NCI-H1092 treated with DMSO at 0.1 percent for 48 hours (cell line): ENCODE data around the gene LHFPL3.
"Not testable (repeated sequence)": the region's sequence is repeated elsewhere in the genome, so short reads cannot be mapped to it uniquely, and the experiment has no call there.

Experiments used
- DNase-seq: peaks from one replicate; lab custom pipeline; 2025; lab: John Stamatoyannopoulos, UW

Gene LHFPL3

DNA sequence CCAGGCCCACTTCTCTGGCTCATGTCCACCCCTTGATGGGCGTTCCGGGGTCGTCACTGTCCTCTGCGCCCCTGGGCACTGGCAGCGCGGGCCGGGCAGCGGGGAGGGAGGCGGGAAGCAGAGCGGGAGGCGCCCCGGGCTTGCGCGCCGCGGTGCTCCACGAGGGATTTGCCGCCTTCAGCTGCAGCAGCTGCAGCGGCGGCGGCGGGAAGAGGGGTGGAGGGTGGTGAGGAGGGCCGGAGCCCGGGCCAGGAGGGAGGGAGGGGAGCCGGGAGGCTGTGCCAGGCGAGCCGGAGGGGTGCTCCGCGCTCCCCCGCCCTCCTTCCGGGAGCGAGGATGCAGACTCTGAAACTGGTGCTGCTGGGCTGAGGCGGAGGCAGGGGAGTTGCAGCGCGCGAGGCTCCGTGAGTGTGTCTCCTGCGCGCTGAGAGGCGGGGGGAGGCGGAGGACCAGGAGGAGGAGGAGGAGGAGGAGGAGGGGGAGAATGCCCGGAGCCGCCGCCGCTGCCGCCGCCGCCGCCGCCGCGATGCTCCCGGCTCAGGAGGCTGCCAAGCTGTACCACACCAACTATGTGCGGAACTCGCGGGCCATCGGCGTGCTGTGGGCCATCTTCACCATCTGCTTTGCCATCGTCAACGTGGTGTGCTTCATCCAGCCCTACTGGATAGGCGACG lies at the start of gene LHFPL3:
Gene LHFPL3 (plus strand): TSS at position 308 of the 674 bp plus-strand sequence.
- DNase-seq: peak; percentile 81

DNA sequence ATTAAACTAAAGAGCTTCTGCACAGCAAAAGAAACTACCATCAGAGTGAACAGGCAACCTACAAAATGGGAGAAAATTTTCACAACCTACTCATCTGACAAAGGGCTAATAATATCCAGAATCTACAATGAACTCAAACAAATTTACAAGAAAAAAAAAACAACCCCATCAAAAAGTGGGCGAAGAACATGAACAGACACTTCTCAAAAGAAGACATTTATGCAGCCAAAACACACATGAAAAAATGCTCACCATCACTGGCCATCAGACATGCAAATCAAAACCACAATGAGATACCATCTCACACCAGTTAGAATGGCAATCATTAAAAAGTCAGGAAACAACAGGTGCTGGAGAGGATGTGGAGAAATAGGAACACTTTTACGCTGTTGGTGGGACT lies 46.7 kb upstream of the LHFPL3 start:
- not testable (repeated sequence) for DNase-seq

DNA sequence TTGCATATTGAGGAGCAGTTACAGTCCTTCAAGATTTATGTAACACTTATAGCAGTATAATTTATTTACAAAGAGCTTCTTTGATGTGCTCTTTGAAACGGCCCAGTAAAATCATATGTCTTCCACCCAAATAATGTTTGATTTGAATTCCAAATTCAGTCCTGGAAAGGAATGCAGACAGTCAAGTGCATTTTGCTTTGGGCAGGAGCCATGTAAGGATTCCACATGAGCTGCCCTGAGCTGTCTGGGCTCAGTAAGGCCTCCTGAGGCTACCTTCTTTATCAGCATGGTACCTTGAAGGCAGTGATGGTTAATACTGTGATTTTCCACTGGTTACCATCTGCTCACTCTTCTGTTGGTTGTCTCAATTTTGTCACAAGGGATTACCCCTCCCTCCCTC lies 41.6 kb upstream of the LHFPL3 start:
- DNase-seq: no peak

DNA sequence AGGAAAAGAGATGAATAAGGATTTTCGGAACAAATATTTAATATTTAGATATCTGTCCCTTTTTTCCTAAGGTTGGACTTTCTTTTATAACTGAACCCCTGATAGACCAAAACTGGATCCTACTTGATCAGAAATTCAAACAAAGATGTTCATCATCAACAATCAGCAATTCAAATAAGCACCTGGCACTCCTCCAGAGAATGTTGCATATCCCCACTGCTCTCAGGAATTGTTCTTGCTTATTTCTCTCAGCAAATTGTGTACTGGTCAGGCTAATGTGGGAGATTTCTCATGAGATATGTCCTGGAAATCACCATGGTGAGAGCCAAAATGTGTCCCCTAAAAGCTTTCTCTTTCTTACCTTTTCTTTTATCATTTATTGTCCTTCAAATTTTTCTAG lies 40.3 kb upstream of the LHFPL3 start:
- no peak for DNase-seq

DNA sequence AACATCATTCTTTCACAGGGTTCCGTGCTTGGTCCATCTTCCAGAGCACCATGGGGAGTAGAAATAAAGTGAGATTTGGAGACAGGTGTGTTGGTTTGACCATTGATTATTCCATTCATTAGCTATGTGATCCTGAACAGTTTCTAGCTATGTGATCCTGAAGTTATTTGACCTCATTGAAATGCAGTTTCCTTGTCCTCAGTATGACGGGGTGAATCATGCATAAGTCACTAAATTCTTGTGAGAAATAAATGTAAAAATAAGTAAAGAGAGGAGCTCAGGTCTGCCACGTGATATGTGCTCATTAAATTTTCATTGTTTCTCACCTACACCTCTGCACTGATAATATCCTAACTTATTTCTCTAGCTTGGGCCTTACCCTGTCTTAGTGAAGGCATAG lies 34.1 kb upstream of the LHFPL3 start:
- no peak for DNase-seq

DNA sequence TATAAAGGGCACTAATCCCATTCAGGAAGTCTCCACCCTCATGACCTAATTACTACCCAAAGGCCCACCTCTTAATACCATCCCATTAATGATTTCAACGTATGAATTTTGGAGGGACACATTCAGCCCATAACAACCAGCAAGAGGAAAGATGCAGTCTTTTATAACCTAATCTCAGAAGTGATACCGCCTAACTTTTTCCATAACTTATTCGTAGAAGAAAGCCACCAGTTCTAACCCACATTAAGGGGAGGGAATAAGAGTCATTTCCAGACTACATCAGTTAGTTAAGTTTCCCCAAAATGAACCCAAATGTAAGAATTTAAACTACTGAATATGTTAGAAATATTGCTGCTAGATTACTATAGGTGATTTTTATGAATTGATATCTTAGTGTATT lies 32.1 kb upstream of the LHFPL3 start:
- DNase-seq: no peak

DNA sequence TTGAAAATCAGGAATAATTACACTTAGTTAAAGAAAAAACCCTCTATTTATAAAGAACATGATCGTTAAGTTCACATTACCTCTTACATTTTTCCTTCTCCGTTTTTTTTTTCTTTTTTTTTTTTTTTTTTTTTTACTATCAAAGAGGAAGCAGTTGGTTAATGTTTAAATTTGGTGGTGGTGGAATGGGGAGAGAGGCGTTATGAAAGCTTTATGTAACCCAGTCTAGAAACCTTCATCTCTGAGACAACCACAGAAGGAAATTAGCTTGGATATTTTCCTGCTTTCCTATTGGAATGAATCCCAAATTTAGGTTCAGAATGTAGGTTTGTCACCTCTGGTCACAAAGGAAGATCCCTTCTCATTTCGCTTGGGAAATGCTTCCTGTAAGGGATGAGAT lies 31.5 kb upstream of the LHFPL3 start:
- no peak for DNase-seq

DNA sequence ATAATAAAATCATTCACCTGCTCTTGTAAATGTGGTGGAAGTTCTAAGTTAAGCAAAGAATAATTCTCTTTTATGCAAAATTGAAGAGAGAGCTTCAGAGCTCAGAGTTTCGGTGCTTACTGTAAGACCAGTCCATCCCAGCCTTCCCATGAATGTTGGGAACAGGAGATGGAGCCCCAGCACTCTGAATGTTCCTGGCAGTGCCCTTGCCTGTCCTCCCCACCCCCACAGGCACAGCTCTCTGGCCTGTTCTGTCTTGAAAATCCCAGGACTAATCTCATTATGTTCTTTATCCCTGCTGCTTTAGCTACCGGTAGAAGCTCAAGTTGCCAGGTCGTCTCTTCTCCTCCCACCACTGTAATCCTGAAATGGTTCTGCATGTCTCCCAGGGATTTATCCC lies 29.1 kb upstream of the LHFPL3 start:
- DNase-seq: no peak

DNA sequence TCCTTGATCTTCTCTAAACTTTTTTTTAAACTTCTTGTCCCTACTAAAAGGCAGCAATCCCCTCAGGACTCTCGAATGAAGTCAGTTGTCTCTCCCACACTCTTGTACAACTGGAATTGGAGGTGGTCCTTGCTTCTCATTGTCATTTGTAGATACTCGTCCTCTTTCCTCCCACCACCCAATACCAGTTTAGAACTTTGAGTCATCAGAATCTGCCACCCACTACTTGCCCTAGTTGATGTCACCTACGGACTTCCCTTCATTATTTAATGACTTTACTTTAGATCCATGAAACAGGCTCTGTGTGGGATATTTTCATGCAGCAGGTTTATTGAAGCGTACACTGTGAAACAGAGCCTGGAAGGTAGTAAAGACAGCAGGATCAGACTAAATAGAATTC lies 28.6 kb upstream of the LHFPL3 start:
- no peak for DNase-seq

DNA sequence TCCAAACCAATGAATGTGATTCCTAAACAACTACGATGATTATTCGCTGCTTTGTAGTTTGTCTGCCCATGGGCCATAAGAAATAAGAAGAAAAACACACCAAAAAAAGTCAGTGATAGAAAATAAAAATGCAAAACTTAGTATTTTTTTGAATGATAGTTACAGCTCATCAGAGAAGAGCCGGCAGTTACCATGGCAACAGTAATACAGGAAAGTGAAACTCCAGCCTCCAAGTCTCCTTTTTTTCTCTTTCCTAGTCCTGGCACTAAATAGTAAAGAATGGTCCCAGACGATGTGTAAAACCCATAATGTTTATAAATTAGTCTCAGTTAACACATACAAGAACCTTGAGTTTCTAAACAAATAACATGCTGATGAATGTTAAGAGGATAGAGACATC lies 21.6 kb upstream of the LHFPL3 start:
- no peak for DNase-seq

DNA sequence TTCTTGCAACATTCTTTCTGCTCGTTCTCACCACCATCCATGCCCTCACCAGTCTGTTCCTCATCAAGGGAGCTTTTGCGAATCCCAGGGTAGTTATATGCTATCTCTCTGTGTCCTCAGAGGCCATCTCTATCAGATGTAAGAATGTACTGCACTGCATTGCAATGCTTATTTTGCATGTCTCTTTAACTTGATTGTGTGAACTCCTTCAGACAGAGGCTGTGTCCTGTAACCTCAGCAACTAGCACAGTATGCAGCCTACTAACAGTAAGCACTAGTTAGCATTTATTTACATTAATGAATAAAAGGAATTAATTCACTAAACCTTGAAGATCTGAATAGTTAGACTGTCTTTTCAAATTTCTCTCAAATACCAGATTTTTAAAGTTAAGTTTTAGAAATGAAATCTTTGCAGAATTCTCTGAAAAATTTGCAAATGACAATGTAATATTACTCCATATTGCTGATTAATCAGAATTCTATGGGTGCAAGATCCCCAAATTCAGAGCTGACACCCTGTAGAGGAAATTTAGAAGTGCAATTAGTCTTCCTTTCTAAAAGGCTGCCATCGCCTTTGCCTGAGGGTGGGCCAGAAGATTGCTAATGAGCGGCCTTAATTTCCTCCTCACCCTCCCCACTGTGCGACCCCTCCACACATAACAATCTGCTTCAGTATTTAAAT lies 10.3 kb upstream of the LHFPL3 start:
- no peak for DNase-seq

DNA sequence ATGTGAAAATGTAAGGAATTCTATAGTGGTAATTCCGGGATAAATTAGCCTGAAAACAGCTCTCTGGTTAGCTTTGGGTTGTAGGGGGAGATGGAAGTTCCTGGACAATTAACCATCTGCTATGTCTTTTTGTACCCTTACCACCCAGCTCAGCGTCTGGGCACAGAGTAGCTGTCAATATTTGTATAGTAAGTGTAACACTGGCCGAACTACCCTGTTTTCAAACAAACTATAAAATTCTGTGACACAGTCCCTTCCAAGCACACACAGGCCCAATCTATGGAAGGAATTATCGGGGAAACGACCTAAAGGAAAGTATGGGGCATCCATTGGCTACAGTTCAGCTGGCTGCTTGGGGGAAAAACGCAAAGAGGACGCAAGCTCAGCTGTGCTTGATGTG lies 869 bp upstream of the LHFPL3 start:
- peak; percentile 55 for DNase-seq

DNA sequence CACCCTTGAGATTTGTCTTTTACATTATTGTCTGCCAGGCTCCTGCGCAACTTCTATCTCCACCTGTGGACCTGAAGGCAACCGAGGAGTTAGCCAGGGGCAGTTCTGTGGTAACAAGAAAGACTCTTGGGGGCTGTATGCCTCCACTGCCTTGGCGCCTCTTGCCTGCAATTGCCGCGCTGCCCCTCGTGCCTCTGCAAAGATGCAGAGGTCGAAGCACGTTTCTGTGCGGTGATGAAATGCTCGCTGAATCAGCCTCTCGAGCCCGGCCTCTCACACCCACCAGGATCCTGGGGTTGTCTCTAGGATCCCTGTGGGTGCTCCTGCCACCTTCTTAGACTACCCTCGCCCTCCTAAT lies 486 bp upstream of the LHFPL3 start:
- DNase-seq: peak; percentile 76

DNA sequence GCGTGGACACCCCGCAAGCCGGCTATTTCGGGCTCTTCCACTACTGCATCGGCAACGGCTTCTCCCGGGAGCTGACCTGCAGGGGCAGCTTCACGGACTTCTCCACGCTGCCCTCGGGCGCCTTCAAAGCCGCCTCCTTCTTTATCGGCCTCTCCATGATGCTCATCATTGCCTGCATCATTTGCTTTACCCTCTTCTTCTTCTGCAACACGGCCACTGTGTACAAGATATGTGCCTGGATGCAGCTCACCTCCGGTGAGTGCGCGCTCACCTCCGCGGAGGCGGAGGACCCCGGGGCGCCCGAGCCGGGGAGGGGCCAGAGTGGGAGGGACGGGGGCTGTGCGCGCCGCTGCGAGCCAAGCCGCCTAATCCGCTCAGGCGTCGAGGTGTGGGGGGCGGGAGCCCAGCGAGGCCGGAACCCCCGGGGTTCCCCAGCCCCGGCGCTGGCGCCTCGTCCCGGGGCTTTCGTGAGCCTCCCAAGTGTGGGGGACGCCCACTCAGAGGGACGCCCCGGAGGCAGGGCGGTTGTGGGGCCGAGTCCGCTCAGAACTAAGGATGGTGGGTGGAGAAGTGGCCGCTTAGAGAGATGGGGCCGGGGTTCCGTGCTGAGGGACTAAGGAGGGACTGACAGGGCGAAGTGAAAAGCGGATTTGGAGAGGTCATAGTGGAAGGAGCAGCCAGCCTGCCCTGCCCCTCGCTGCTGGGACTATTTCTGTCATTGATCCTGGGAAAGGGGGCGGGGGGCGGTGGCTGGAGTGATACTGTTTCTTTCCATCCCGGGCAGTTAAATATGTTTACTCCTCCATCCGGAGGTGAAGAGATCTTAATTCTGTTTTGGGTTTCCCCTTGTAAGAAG lies 795 bp downstream of the LHFPL3 start:
- peak; percentile 81 for DNase-seq

DNA sequence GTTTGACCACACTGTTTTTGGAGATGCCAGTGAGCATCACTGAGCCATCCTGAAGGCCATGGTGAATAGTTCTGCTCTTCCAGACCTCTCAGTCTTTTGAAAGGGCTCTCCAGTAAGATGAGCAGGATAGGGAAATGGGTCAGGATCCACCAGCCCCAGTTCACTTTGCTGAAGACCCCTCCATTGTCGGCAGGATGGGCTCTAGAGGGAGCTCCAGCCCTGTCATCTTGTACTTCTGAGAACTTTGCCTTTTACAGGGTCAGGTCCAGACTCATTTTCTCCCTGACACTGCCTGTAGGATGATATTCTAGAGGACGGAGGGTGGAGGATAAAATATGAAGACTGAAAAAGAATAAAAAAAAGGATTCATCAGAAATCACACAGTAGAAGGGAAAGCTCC lies 13.1 kb downstream of the LHFPL3 start:
- peak; percentile 60 for DNase-seq

DNA sequence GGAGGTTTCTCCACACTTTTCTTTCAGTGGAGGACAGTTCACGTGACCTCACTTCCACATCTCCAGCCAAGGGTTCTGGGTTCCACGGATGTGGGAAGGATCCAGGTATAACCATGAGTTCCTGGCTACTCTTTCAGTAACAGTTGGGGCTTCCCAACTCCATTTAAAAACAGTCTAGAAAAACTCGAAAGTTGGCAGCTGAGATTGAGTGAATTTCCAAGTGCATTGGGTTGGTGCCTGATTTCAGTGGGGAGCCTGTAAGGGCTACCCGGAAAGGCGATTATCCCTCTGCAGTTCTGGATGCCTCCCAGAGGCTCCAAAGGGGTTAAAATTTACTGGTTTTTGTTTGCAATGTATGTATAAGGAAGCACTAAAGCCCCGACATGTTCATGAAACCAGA lies 24.3 kb downstream of the LHFPL3 start:
- DNase-seq: no peak

DNA sequence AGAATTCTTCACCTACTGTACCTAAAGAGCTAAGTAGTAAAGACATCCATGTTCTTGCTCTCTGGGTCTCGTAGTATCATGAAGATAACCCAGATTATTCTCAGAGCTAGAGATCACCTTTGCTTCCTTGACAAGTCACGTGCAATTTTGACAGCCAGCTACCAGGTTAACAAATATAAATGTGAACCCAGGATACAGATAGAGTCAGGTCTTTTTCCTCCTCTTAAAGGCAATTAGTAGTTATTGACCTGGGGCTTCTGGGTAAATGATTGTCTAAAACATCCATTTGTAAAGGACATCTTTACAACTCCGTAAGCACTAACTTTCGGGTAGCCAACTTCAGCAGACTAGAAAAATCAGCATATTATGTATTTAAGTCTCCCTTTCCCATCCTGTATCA lies 28.8 kb downstream of the LHFPL3 start:
- DNase-seq: no peak

DNA sequence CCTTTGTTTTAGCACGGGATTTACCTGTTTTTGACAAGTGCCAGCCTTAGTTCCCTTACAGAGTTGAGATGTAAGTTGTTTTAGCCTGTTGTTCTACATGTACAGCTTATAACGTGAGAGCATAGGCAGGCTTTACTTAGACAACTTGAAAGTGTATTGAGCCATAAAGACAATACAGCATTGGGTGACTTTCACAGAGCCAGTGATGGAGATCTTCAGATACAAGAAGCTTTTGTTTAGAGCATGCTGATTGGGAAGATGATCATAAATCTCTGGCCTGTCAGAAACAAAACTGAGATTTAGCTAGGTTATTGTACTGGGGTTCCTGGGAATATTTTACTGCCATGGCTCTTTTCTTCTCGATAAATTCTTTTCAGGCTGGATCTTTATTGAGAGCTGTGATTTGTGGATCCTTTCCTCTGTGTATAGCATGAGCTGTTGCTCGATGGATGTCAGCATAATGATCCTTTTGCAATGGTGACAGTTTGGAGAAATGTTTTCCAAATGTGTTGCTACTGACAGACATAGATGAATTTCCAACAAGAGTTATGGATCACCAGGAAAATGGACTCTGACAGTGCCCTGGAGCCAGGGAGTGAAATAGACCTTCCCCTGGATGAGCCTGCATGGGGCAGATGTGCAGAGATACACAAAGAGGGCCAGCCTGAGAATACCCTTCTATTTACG lies 30.2 kb downstream of the LHFPL3 start:
- DNase-seq: no peak

DNA sequence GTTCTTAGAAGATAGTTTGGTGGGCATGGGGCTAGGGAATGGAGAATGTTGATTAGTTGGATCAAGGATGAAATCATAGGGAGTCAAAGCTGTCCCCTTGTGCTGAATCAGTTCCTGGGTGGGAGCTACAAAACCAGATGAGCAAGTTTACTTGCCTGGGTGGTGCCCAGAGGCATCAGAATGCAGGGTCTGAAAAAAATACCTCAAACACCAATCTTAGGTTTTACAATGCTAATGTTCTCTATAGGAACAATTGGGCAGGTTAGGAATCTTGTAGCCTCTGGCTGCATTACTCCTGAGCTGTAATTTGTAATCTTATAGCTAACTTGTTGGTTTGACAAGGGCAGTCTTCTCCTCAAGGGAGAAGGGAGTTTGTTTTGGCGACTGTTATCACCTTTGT lies 34.4 kb downstream of the LHFPL3 start:
- no peak for DNase-seq

DNA sequence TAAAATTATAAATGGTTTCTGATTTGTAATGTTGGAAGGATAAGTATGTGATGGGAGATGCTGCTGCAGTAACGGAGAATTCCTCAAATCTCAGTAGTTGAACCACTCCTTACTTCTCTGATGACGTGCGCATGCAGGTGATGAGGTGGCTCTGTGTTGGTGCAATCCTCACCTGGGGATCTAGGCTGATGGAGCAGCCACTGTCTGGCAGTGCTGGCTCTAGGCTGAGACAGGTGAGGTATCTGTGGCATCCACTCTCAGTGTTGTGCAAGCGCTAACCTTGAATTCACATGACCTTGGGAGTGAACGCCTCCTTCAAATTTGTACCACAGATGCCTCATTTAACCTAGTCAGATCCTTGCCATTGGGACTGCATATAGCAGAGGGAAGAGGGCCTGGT lies 35.0 kb downstream of the LHFPL3 start:
- no peak for DNase-seq

DNA sequence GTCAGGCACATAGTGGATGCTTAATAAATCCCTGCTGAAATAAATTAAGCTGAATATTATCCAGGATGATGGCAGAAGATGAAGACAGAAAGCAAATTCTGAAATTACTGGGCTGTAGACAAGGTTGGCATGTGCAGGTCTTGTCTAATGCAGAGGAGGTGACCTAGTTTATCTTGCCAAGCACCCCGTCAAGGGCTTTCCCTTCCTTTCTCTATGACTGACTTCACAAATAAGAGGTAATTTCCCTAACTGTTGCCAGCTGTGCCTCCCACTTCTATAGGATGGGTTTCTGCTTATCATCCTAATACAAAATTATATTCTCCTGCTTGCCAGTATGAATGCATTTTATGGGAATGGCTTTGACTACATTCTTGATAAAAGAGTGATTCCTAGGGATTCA lies 38.0 kb downstream of the LHFPL3 start:
- peak; percentile 69 for DNase-seq

DNA sequence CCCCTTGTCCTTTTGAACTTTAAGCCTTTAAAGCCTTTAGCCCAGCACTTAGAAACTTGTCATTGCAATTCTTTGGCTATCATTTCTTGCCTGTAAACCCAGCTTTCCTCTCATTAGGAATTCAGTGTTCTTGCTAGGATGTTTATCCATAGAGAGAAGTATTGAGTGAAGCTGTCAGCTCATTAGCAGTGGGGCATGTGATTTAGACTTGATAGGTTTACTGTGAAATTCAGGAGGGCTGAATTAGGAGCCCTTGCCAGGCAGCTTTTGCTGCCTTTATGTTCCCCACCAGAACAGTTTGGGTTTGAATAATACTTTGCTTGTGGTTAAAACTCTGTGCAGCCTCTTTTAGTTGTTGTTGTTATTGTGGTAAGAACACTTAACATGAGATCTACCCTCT lies 39.5 kb downstream of the LHFPL3 start:
- DNase-seq: no peak
